A673 (cell line): ENCODE measurements around the gene MEGF11. TPM values are rescaled to one million over a fixed set of nuclear protein-coding genes. Genes with fewer than 3 reads are reported as not detected.

ENCODE experiments used
- BruUV-seq: library from RNA; stranded (reverse); fragments of 400-500 nt; replicated peaks from 2 replicates; lab custom pipeline; 2021; lab: Mats Ljungman, UMichigan
- CTCF ChIA-PET: fragments of 300-600 bp; sonication (Branson Sonifier 250); formaldehyde crosslinking; loops from one replicate; lab custom pipeline; 2022; ENCODE audit warnings: antibody characterized with exemption; lab: Charles Lee
- POLR2A ChIA-PET: fragments of 300-600 bp; sonication (Branson Sonifier 250); formaldehyde crosslinking; loops from one replicate; lab custom pipeline; 2022; ENCODE audit warnings: antibody characterized with exemption; ENCODE audit not compliant: low non-redundant PET; lab: Charles Lee
- DNase-seq: peaks from one replicate; pipeline ENCODE4 v3.0.0-alpha.2; 2015; ENCODE audit warnings: low spot score
- H3K27ac ChIP-seq: fragments of 200-600 bp; sonication (generic); 2 replicates; pipeline ENCODE4 v1.5.1; 2016; ENCODE audit warnings: mixed run types, low read depth, mild to moderate bottlenecking, mixed read lengths, antibody characterized with exemption, low read length; ENCODE audit not compliant: poor library complexity, severe bottlenecking
- H3K27me3 ChIP-seq: fragments of 200-600 bp; sonication (generic); replicated peaks from 2 replicates; pipeline ENCODE4 v1.6.1; 2017; ENCODE audit warnings: mixed run types, low read depth, mild to moderate bottlenecking, mixed read lengths, antibody characterized with exemption, low read length; ENCODE audit not compliant: insufficient read depth, poor library complexity
- H3K36me3 ChIP-seq: fragments of 200-600 bp; sonication (generic); 2 replicates; pipeline ENCODE4 v1.6.1; 2016; ENCODE audit warnings: mixed run types, mild to moderate bottlenecking, mixed read lengths, antibody characterized with exemption, low read length; ENCODE audit not compliant: insufficient read depth, poor library complexity, severe bottlenecking
- H3K4me1 ChIP-seq: fragments of 200-600 bp; sonication (generic); 2 replicates; pipeline ENCODE4 v1.6.1; 2017; ENCODE audit warnings: mixed run types, mild to moderate bottlenecking, mixed read lengths, antibody characterized with exemption, low read length; ENCODE audit not compliant: insufficient read depth, poor library complexity, severe bottlenecking
- H3K4me3 ChIP-seq: fragments of 200-600 bp; sonication (generic); 2 replicates; pipeline ENCODE4 v1.5.1; 2016; ENCODE audit warnings: low read depth, mixed run types, mild to moderate bottlenecking, mixed read lengths, low read length; ENCODE audit not compliant: poor library complexity, severe bottlenecking
- H3K9me3 ChIP-seq: fragments of 200-600 bp; sonication (generic); 2 replicates; pipeline ENCODE4 v1.6.1; 2016; ENCODE audit warnings: mixed run types, low read depth, mild to moderate bottlenecking, mixed read lengths, antibody characterized with exemption, low read length; ENCODE audit not compliant: poor library complexity, severe bottlenecking
- EZH2 ChIP-seq: fragments of 200-600 bp; sonication (generic); IDR thresholded peaks from 2 replicates; pipeline ENCODE4 v1.6.1; 2017; ENCODE audit warnings: borderline replicate concordance, low read depth, mild to moderate bottlenecking, mixed read lengths, antibody characterized with exemption, low read length; ENCODE audit not compliant: poor library complexity, severe bottlenecking
- intact Hi-C: fragments of 100-400 bp; cut with micrococcal nuclease; formaldehyde crosslinking; loops from one replicate; pipeline ENCODE4 v1.10.0; 2022; ENCODE audit not compliant: unreplicated experiment
- total RNA-seq: library from RNA; stranded (reverse); gene quantifications from 2 replicates; pipeline ENCODE4 v1.2.3, GENCODE V29; 2021
- TF ChIP-seq, protein P1 (sequence below): fragments of 300-800, 200-600 bp; sonication (generic); conservative IDR thresholded peaks from 2 replicates; pipeline ENCODE4 v1.5.1; 2017; ENCODE audit warnings: low read depth, mild to moderate bottlenecking, antibody characterized with exemption, low read length, moderate library complexity, mixed read lengths

MEGF11 gene
- total RNA-seq, 1 experiment from 2014 or later, result 0.43 TPM

DNA sequence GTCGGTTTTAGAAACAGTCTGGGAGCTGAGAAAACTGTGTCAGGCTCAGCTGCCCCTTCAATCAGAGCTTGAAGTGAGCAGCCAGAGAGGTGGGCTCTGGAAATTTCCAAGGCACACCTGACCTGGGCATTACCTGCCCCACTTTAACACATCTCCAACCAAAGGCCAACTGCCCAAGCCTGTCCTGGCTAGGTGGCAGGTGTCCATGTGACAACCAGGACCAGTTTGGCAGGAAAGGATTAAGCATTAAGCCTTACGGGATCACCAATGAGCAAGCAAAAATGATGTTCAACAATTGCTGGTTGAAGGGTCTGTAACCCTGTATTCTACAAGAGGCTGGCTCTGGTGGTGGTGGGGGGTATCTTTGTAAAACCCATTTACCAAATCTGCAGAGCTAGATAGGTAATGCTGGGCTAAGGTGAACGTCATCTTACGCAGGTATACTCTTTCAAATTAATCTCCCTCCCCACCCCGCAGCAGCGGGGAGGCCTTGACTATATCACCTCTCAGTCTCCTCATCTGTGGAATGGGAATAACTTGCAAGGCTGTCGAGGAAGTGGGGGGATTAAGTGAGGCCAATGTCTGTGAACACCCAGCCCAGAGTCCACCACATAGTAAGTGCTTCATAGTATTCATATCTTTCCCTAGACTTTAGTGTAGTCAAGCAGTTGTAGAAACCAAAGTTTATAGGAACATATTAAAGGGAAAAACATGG lies 183.2 kb downstream of the MEGF11 start:
- no peak overlapping the region for H3K4me3 ChIP-seq
- H3K27me3 ChIP-seq, result peaks cover 3% of the 10 kb centered on the region
- no peaks in the 10 kb centered on the region for H3K9me3 ChIP-seq
- CTCF ChIA-PET, result no interaction called here
- intact Hi-C loops, result no loop called here
- no TSS peak for BruUV-seq
- H3K4me1 ChIP-seq, result no peaks in the 10 kb centered on the region
- DNase-seq, result no peak
- POLR2A ChIA-PET, result interaction anchor here (0.6 kb wide), 1 partner anchor 724 kb away, joined by 9 read pairs; no protein-coding TSS in a partner anchor
- H3K36me3 ChIP-seq, result no peaks in the 10 kb centered on the region
- TF ChIP-seq EZH2, result no peak
- TF ChIP-seq, protein P1, sequence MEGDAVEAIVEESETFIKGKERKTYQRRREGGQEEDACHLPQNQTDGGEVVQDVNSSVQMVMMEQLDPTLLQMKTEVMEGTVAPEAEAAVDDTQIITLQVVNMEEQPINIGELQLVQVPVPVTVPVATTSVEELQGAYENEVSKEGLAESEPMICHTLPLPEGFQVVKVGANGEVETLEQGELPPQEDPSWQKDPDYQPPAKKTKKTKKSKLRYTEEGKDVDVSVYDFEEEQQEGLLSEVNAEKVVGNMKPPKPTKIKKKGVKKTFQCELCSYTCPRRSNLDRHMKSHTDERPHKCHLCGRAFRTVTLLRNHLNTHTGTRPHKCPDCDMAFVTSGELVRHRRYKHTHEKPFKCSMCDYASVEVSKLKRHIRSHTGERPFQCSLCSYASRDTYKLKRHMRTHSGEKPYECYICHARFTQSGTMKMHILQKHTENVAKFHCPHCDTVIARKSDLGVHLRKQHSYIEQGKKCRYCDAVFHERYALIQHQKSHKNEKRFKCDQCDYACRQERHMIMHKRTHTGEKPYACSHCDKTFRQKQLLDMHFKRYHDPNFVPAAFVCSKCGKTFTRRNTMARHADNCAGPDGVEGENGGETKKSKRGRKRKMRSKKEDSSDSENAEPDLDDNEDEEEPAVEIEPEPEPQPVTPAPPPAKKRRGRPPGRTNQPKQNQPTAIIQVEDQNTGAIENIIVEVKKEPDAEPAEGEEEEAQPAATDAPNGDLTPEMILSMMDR, result no peak
- no peak overlapping the region for H3K27ac ChIP-seq

DNA sequence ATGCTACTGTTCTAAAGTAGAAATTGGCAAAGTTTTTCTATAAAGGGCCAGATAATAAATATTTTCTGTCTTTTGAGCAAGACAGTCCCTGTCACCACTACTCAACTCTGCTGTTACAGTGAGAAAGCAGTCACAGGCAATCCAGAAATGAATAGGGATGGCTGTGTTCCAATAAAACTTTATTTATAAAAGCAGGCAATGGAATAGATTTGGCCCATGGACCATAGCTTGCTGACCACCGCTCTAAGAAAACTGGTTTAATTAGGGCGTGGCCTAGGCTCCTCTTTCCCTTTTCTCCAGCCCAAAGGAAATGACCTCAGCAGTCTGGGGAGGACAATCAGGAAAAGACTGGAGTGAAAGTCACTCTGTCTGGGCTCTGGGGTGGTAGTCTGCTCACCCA lies 183.8 kb downstream of the MEGF11 start:
- no peaks in the 10 kb centered on the region for H3K9me3 ChIP-seq
- no TSS peak for BruUV-seq
- H3K4me1 ChIP-seq, result no peaks in the 10 kb centered on the region
- DNase-seq, result no peak
- no peak overlapping the region for H3K4me3 ChIP-seq
- intact Hi-C loops, result no loop called here
- POLR2A ChIA-PET, result no interaction called here
- no peak for TF ChIP-seq EZH2
- TF ChIP-seq, protein P1, result no peak
- H3K27ac ChIP-seq, result no peak overlapping the region
- peaks cover 3% of the 10 kb centered on the region for H3K27me3 ChIP-seq
- no peaks in the 10 kb centered on the region for H3K36me3 ChIP-seq
- CTCF ChIA-PET, result no interaction called here

GRCh38 chr15:66068801-66069200 lies 184.7 kb downstream of the MEGF11 start:
- BruUV-seq, result no TSS peak
- TF ChIP-seq EZH2, result no peak
- TF ChIP-seq, protein P1, result no peak
- no peak for DNase-seq
- no peaks in the 10 kb centered on the region for H3K9me3 ChIP-seq
- no peaks in the 10 kb centered on the region for H3K36me3 ChIP-seq
- no peaks in the 10 kb centered on the region for H3K4me1 ChIP-seq
- H3K4me3 ChIP-seq, result no peak overlapping the region
- no peak overlapping the region for H3K27ac ChIP-seq
- POLR2A ChIA-PET, result no interaction called here
- intact Hi-C loops, result no loop called here
- CTCF ChIA-PET, result no interaction called here
- peaks cover 3% of the 10 kb centered on the region for H3K27me3 ChIP-seq
